CD4-positive, alpha-beta T cell (primary cell): Measurements from ENCODE around the gene BORCS5. TPM values are rescaled to one million over a fixed set of nuclear protein-coding genes. Genes with fewer than 3 reads are reported as not detected.
"Not testable (repeated sequence)": the region's sequence is repeated elsewhere in the genome, so short reads cannot be mapped to it uniquely, and the experiment has no call there.

Source experiments
- ATAC-seq: fragments of 200-7000 bp; cut with Tn5 transposase; one replicate; pipeline ENCODE4 v1.10.0; 2022; ENCODE audit warnings: mild to moderate bottlenecking; ENCODE audit not compliant: poor library complexity
- CTCF ChIA-PET: fragments of 350-600 bp; sonication (Branson Sonifier 250); formaldehyde crosslinking; loops from one replicate; lab custom pipeline; 2021; ENCODE audit warnings: antibody characterized with exemption, inconsistent platforms; lab: Charles Lee
- POLR2A ChIA-PET: fragments of 350-600 bp; sonication (Branson Sonifier 250); formaldehyde crosslinking; loops from one replicate; lab custom pipeline; 2021; ENCODE audit warnings: antibody characterized with exemption, inconsistent platforms; lab: Charles Lee
- DNase-seq, 14 experiments: peaks; one replicate each; pipeline ENCODE4 v3.0.0-alpha.2; 2013 to 2020; ENCODE audit warnings: mixed read lengths in 2 of 14
- H3K27ac ChIP-seq, 2 donors: one replicate each; pipeline versions ENCODE4 v1.5.1 to v1.7.0; 2013; ENCODE audit warnings: low read length in 2 of 2, low read depth in 1 of 2, mild to moderate bottlenecking in 1 of 2
- H3K27me3 ChIP-seq, 2 experiments: 1 replicate in 1 of 2; 2 replicates in 1 of 2; pipeline versions ENCODE4 v1.6.1 to v1.7.0; 2013; ENCODE audit warnings: low read length in 2 of 2, control low read depth in 1 of 2, mild to moderate bottlenecking in 1 of 2, moderate library complexity in 1 of 2; ENCODE audit not compliant: insufficient read depth in 2 of 2, control insufficient read depth in 1 of 2
- H3K36me3 ChIP-seq: one replicate; pipeline ENCODE4 v1.6.1; 2013; ENCODE audit warnings: low read length, control low read depth; ENCODE audit not compliant: insufficient read depth
- H3K4me1 ChIP-seq: one replicate; pipeline ENCODE4 v1.6.1; 2013; ENCODE audit warnings: low read length, control low read depth; ENCODE audit not compliant: insufficient read depth
- H3K4me3 ChIP-seq: one replicate; pipeline ENCODE4 v1.5.1; 2013; ENCODE audit warnings: mild to moderate bottlenecking, low read length, moderate library complexity
- H3K9me3 ChIP-seq, 2 experiments: 1 replicate in 1 of 2; 2 replicates in 1 of 2; pipeline versions ENCODE4 v1.6.1 to v1.7.0; 2013; ENCODE audit warnings: low read length in 2 of 2, mild to moderate bottlenecking in 2 of 2, control low read depth in 1 of 2, moderate library complexity in 1 of 2; ENCODE audit not compliant: control insufficient read depth in 1 of 2, insufficient read depth in 1 of 2
- H3K27ac Mint-ChIP-seq: one replicate; pipeline ENCODE4 v1.8.0; 2020; ENCODE audit warnings: mixed read lengths
- H3K27me3 Mint-ChIP-seq: one replicate; pipeline ENCODE4 v1.8.0; 2021; ENCODE audit warnings: mixed read lengths
- H3K36me3 Mint-ChIP-seq: one replicate; pipeline ENCODE4 v1.8.0; 2021; ENCODE audit warnings: low read depth, mixed read lengths
- H3K4me1 Mint-ChIP-seq: one replicate; pipeline ENCODE4 v1.8.0; 2021; ENCODE audit warnings: low read depth, mixed read lengths
- H3K4me3 Mint-ChIP-seq: one replicate; pipeline ENCODE4 v1.8.0; 2020; ENCODE audit warnings: mild to moderate bottlenecking, mixed read lengths
- H3K9me3 Mint-ChIP-seq: one replicate; pipeline ENCODE4 v1.8.0; 2020; ENCODE audit warnings: mixed read lengths
- CTCF ChIP-seq: fragments of 200-600 bp; IDR thresholded peaks from one replicate; pipeline ENCODE4 v1.8.0; 2022; ENCODE audit warnings: antibody characterized with exemption, mild to moderate bottlenecking
- intact Hi-C, 2 experiments: fragments of 100-400 bp; cut with DNase I in 1 of 2; cut with micrococcal nuclease in 1 of 2; formaldehyde crosslinking; loops; one replicate each; pipeline versions ENCODE4 v1.15.1 to v1.9.0; 2023 to 2025; cut with DNase I, micrococcal nuclease
- total RNA-seq, 174 experiments: library from RNA in 2 of 174; stranded (reverse) in 2 of 174; gene quantifications; one replicate each; pipeline ENCODE4 v1.2.3 and lab custom pipeline; 2021 to 2026

Gene BORCS5
- total RNA-seq, 2 experiments from 2014 or later, result 36.4 to 39.3 TPM

- Histone ChIP-seq H3K27me3 (no peaks in the 10 kb centered on the region), H3K4me3 (peak within 1 kb of the TSS; percentile 54), H3K36me3 (no peaks in the 10 kb centered on the region), H3K4me1 (peaks cover 24% of the 10 kb centered on the region), H3K27ac (peak within 1 kb of the TSS; percentile 50 to 72), H3K9me3 (no peaks in the 10 kb centered on the region)
- DNase-seq (peak; percentile 14 to 79 (median 52)), ATAC-seq (peak; percentile 71)
- Mint-ChIP-seq H3K4me1 (peaks cover 62% of the 10 kb centered on the region), H3K36me3 (no peaks in the 10 kb centered on the region), H3K27me3 (no peaks in the 10 kb centered on the region), H3K9me3 (peaks cover 3% of the 10 kb centered on the region), H3K4me3 (peak within 1 kb of the TSS; percentile 72), H3K27ac (peak within 1 kb of the TSS; percentile 79)
- intact Hi-C loops, result loop anchor here (2.0 to 10.0 kb wide), 5 partner anchors 15 to 1735 kb away; partner anchors contain the start of genes GSG1 (in 1 of the 2), LRP6 (in 1 of the 2) and MAGOHB (in 1 of the 2)
- ChIA-PET CTCF (interaction anchor here (1.4 to 1.5 kb wide), 2 partner anchors 17 to 387 kb away, joined by 3 to 6 read pairs; no protein-coding TSS in a partner anchor), POLR2A (interaction anchor here (0.6 to 2.2 kb wide), 17 partner anchors 8 to 805 kb away, joined by 3 to 19 read pairs (median 4); partner anchors contain the start of genes CDKN1B and CREBL2)
- peak; percentile 48 for TF ChIP-seq CTCF
Measured at GRCh38 chr12:12349711-12350665, 6.9 kb upstream of the BORCS5 start, which contains the start of gene MANSC1. Gene MANSC1, minus strand, starts transcription at chr12:12350242. Its CDS starts 6,928 bp downstream, at chr12:12343314.

DNA sequence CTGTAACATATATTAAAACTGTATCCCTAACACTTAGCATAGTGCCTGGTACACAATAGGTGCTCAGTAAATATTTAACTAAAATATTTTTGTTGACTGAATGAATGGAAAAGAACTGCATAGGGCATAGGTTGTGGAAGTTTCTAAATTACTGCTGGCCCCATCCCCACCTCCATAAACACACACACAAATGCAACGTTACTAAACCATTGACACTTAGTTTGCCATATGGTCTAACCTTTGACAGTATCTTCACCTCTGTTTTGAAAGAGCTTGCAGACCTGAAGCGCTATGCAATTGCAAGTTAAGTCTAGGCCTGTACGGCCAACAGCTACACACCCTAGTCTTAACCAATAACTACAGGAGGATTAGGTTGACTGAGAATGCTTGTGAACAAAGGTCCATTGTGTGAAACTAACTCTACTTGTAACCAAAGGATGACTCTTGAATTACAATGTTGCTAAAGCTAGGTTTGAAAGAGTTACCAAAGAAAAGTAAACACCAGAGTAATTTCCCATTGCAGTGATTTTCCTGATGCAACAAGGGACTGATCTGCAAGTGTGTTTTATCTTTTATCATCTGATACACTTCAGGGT is 5.9 kb upstream of the BORCS5 start:
- Histone ChIP-seq H3K4me3 (peak overlapping the region; percentile 54), H3K4me1 (peaks cover 24% of the 10 kb centered on the region), H3K27me3 (no peaks in the 10 kb centered on the region), H3K27ac (peak overlapping the region in 1 of 2 donors; percentile 9), H3K36me3 (no peaks in the 10 kb centered on the region), H3K9me3 (no peaks in the 10 kb centered on the region)
- TF ChIP-seq CTCF, result no peak
- H3K36me3 Mint-ChIP-seq, result no peaks in the 10 kb centered on the region
- H3K4me1 Mint-ChIP-seq, result peaks cover 64% of the 10 kb centered on the region
- H3K27me3 Mint-ChIP-seq, result no peaks in the 10 kb centered on the region
- no peak for ATAC-seq
- peak overlapping the region; percentile 79 for H3K27ac Mint-ChIP-seq
- intact Hi-C loops, result loop anchor here (5.0 to 10.0 kb wide), 4 partner anchors 84 to 1736 kb away; partner anchors contain the start of genes GSG1 (in 1 of the 2), LRP6 (in 1 of the 2) and MAGOHB (in 1 of the 2)
- CTCF ChIA-PET, result interaction anchor here (0.6 to 1.5 kb wide), 3 partner anchors 212 to 717 kb away, joined by 3 to 6 read pairs (median 4); no protein-coding TSS in a partner anchor
- DNase-seq, result no peak
- POLR2A ChIA-PET, result interaction anchor here (1.4 to 1.8 kb wide), 3 partner anchors 261 to 367 kb away, joined by 3 to 9 read pairs (median 5); partner anchors contain the start of gene CREBL2
- H3K9me3 Mint-ChIP-seq, result peaks cover 3% of the 10 kb centered on the region
- peak overlapping the region; percentile 72 for H3K4me3 Mint-ChIP-seq

- H3K27ac ChIP-seq, H3K4me3 ChIP-seq, DNase-seq, ATAC-seq, H3K27me3 Mint-ChIP-seq, H3K4me3 Mint-ChIP-seq, H3K36me3 ChIP-seq, H3K9me3 ChIP-seq, H3K9me3 Mint-ChIP-seq, H3K27me3 ChIP-seq, H3K36me3 Mint-ChIP-seq: not testable (repeated sequence)
- CTCF ChIA-PET, result interaction anchor here (0.6 to 1.4 kb wide), 2 partner anchors 212 to 718 kb away, joined by 3 to 4 read pairs; no protein-coding TSS in a partner anchor
- POLR2A ChIA-PET, result interaction anchor here (0.7 to 1.8 kb wide), 4 partner anchors 133 to 367 kb away, joined by 3 to 5 read pairs (median 3); partner anchors contain the start of gene CREBL2
- Mint-ChIP-seq H3K4me1 (peaks cover 63% of the 10 kb centered on the region), H3K27ac (peak overlapping the region; percentile 79)
- peaks cover 31% of the 10 kb centered on the region for H3K4me1 ChIP-seq
- intact Hi-C loops, result loop anchor here (5.0 to 10.0 kb wide), 4 partner anchors 84 to 1737 kb away; partner anchors contain the start of genes GSG1 (in 1 of the 2), LRP6 (in 1 of the 2) and MAGOHB (in 1 of the 2)
Measured at GRCh38 chr12:12351468-12352185, 5.3 kb upstream of the BORCS5 start.
